Stomach (tissue), 9 donors: Measurements from ENCODE around the gene RAC3. TPM values are rescaled to one million over a fixed set of nuclear protein-coding genes. Genes with fewer than 3 reads are reported as not detected.

Source experiments
- DNase-seq, 2 donors: peaks; one replicate each; pipeline versions ENCODE4 v3.0.0 to v3.0.0-alpha.2; 2013 to 2019
- H3K27ac ChIP-seq, 5 donors: fragments of 200-600 bp in 4 of 5; sonication (generic) in 4 of 5; one replicate each; pipeline ENCODE4 v1.5.1; 2013 to 2019; ENCODE audit warnings: mild to moderate bottlenecking in 1 of 5, moderate library complexity in 1 of 5
- H3K27me3 ChIP-seq, 3 donors: fragments of 200-600 bp; sonication (generic); one replicate each; pipeline ENCODE4 v1.5.1; 2017 to 2019; ENCODE audit warnings: mixed run types in 1 of 3
- H3K36me3 ChIP-seq, 4 donors: fragments of 200-600 bp; sonication (generic); 1 replicate in 3 of 4; 2 replicates in 1 of 4; pipeline ENCODE4 v1.5.1; 2016 to 2019
- H3K4me1 ChIP-seq, 4 donors: fragments of 200-600 bp; sonication (generic); one replicate each; pipeline ENCODE4 v1.5.1; 2016 to 2019
- H3K4me3 ChIP-seq, 4 donors: fragments of 200-600 bp; sonication (generic) in 3 of 4; one replicate each; pipeline ENCODE4 v1.5.1; 2016 to 2019; ENCODE audit warnings: mild to moderate bottlenecking in 1 of 4
- H3K9me3 ChIP-seq, 4 donors: fragments of 200-600 bp; sonication (generic); one replicate each; pipeline ENCODE4 v1.5.1; 2016 to 2019
- CTCF ChIP-seq, 7 experiments: fragments of 450-650 bp in 4 of 7; fragments of 200-600 bp in 3 of 7; sonication (generic) in 3 of 7; IDR thresholded peaks; one replicate each; pipeline ENCODE4 v1.5.1; 2016 to 2019; ENCODE audit warnings: antibody characterized with exemption in 7 of 7, control low read depth in 2 of 7, mild to moderate bottlenecking in 1 of 7
- EP300 ChIP-seq: sonication (generic); formaldehyde crosslinking; IDR thresholded peaks from one replicate; pipeline ENCODE4 v1.6.1; 2017; ENCODE audit warnings: antibody characterized with exemption
- POLR2A ChIP-seq, 4 donors: fragments of 450-650 bp; IDR thresholded peaks; one replicate each; pipeline ENCODE4 v1.6.1; 2016; ENCODE audit warnings: antibody characterized with exemption in 4 of 4, control low read depth in 2 of 4, mild to moderate bottlenecking in 1 of 4, moderate library complexity in 1 of 4
- POLR2AphosphoS5 ChIP-seq, 3 donors: sonication (generic); formaldehyde crosslinking; IDR thresholded peaks; one replicate each; pipeline ENCODE4 v1.6.1; 2016; ENCODE audit warnings: antibody characterized with exemption in 3 of 3
- WGBS, 5 donors: extraction: QIAGEN DNeasy Blood & Tissue Kit in 3 of 5; methylation state at CpG; one replicate each; pipeline versions ENCODE4 v1.1.5 to v1.1.7; 2013 to 2018; 5-methylcytosine and 5-hydroxymethylcytosine counted together
- intact Hi-C: fragments of 100-400 bp; cut with DNase I; formaldehyde crosslinking; loops from one replicate; pipeline ENCODE4 v1.15.1; 2023; ENCODE audit warnings: low total_unique reads
- polyA plus RNA-seq, 3 donors: library from polyadenylated mRNA; stranded (reverse); fragments of 200-250 nt; gene quantifications; one replicate each; pipeline ENCODE4 v1.2.3, GENCODE V29; 2013
- total RNA-seq, 5 donors: library from RNA; depleted of rRNA; stranded (reverse); fragments of >200 nt; gene quantifications; one replicate each; pipeline versions ENCODE4 v1.1.0 to v1.2.3, GENCODE V29; 2014 to 2016
- donor health status: healthy with polysubstance abuse.
- donor health status: Bipolar disorder and iron deficiency.
- donor health status: healthy.

The RAC3 gene
- total and polyA plus RNA-seq, 8 donors: 1.2 to 24.8 (median 11.6) TPM; not detected in 1

- peaks cover 28 to 55% (median 48%) of the 10 kb centered on the region in 4 donors for H3K4me1 ChIP-seq
- peak overlapping the region; percentile 67 to 88 (median 86) for H3K4me3 ChIP-seq
- WGBS, 5 donors: 15 to 27% (median 20%) methylated on average over 11 to 19 of the region's 19 CpGs
- H3K9me3 ChIP-seq: no peaks in the 10 kb centered on the region
- no peak for TF ChIP-seq EP300
- no peak for TF ChIP-seq CTCF (IDR thresholded peaks at IDR 0.05)
- no peak for TF ChIP-seq POLR2A (IDR thresholded peaks at IDR 0.05)
- TF ChIP-seq POLR2AphosphoS5 (IDR thresholded peaks at IDR 0.05): no peak
- intact Hi-C loops: no loop called here
- no peaks in the 10 kb centered on the region for H3K27me3 ChIP-seq
- DNase-seq: no peak
- H3K27ac ChIP-seq: peak overlapping the region in 3 of 5 donors; percentile 41 to 85 (median 82)
- H3K36me3 ChIP-seq: peaks cover 36 to 72% (median 68%) of the 10 kb centered on the region in 4 donors
Observed at GRCh38 chr17:82052638-82053059, 21.2 kb downstream of the RAC3 start.

- H3K27me3 ChIP-seq: no peaks in the 10 kb centered on the region
- H3K27ac ChIP-seq: peak overlapping the region in 2 of 5 donors; percentile 82 to 85
- TF ChIP-seq CTCF (IDR thresholded peaks at IDR 0.05) (no peak), EP300 (no peak), POLR2AphosphoS5 (IDR thresholded peaks at IDR 0.05) (no peak), POLR2A (IDR thresholded peaks at IDR 0.05) (no peak)
- no peak for DNase-seq
- peak overlapping the region; percentile 67 to 88 (median 86) for H3K4me3 ChIP-seq
- H3K9me3 ChIP-seq: no peaks in the 10 kb centered on the region
- H3K36me3 ChIP-seq: peaks cover 41 to 72% (median 68%) of the 10 kb centered on the region in 4 donors
- intact Hi-C loops: no loop called here
- H3K4me1 ChIP-seq: peaks cover 28 to 55% (median 48%) of the 10 kb centered on the region in 4 donors
- WGBS, 5 donors: 83 to 88% (median 86%) methylated on average over 15 to 19 of the region's 19 CpGs
Observed at GRCh38 chr17:82053130-82053529, 21.7 kb downstream of the RAC3 start.

GRCh38 chr17:82053556-82054263 is 22.2 kb downstream of the RAC3 start:
- Histone ChIP-seq H3K27ac (no peak overlapping the region), H3K4me1 (peaks cover 28 to 55% (median 47%) of the 10 kb centered on the region in 4 donors), H3K27me3 (no peaks in the 10 kb centered on the region), H3K36me3 (peaks cover 41 to 72% (median 68%) of the 10 kb centered on the region in 4 donors), H3K9me3 (no peaks in the 10 kb centered on the region), H3K4me3 (no peak overlapping the region)
- TF ChIP-seq POLR2A (IDR thresholded peaks at IDR 0.05): no peak
- no peak for TF ChIP-seq EP300
- TF ChIP-seq POLR2AphosphoS5 (IDR thresholded peaks at IDR 0.05): no peak
- no peak for TF ChIP-seq CTCF (IDR thresholded peaks at IDR 0.05)
- intact Hi-C loops: no loop called here
- no peak for DNase-seq
- WGBS, 5 donors: 90 to 95% (median 93%) methylated on average over 19 to 28 of the region's 28 CpGs

- TF ChIP-seq POLR2A (IDR thresholded peaks at IDR 0.05) (no peak), POLR2AphosphoS5 (IDR thresholded peaks at IDR 0.05) (no peak), EP300 (no peak), CTCF (IDR thresholded peaks at IDR 0.05) (no peak)
- DNase-seq: no peak
- Histone ChIP-seq H3K27me3 (no peaks in the 10 kb centered on the region), H3K9me3 (no peaks in the 10 kb centered on the region), H3K36me3 (peaks cover 49 to 72% (median 68%) of the 10 kb centered on the region in 4 donors), H3K4me3 (no peak overlapping the region), H3K4me1 (peaks cover 28 to 50% (median 42%) of the 10 kb centered on the region in 4 donors), H3K27ac (no peak overlapping the region)
- intact Hi-C loops: no loop called here
- WGBS, 5 donors: 84 to 93% (median 87%) methylated on average over 21 to 38 of the region's 38 CpGs
Observed at GRCh38 chr17:82054351-82055022, 23.0 kb downstream of the RAC3 start.
